AG04449 (cell line): ENCODE measurements around the gene ARMH1.

Source experiments
- CTCF ChIA-PET: fragments of 350-600 bp; formaldehyde crosslinking; extraction: SDS; loops from one replicate; lab custom pipeline; 2021; ENCODE audit warnings: antibody characterized with exemption; lab: Yijun Ruan, JAX
- POLR2A ChIA-PET: fragments of 400-600, 350-600 bp; formaldehyde crosslinking; extraction: SDS; loops from one replicate; lab custom pipeline; 2020; ENCODE audit warnings: antibody characterized with exemption, inconsistent platforms; lab: Yijun Ruan, JAX
- DNase-seq: peaks from one replicate; pipeline ENCODE4 v3.0.0-alpha.2; 2010; ENCODE audit warnings: low read depth, low spot score
- H3K4me3 ChIP-seq: 2 replicates; pipeline ENCODE4 v1.5.1; 2011; ENCODE audit warnings: low read depth, mild to moderate bottlenecking, control low read depth, low read length
- TF ChIP-seq, protein P1 (sequence below): IDR thresholded peaks from one replicate; pipeline ENCODE4 v1.5.1; 2011; ENCODE audit warnings: mild to moderate bottlenecking, moderate library complexity, low read length, control low read depth, inconsistent platforms; ENCODE audit not compliant: insufficient read depth; ENCODE audit errors: missing control alignments

Gene ARMH1

DNA sequence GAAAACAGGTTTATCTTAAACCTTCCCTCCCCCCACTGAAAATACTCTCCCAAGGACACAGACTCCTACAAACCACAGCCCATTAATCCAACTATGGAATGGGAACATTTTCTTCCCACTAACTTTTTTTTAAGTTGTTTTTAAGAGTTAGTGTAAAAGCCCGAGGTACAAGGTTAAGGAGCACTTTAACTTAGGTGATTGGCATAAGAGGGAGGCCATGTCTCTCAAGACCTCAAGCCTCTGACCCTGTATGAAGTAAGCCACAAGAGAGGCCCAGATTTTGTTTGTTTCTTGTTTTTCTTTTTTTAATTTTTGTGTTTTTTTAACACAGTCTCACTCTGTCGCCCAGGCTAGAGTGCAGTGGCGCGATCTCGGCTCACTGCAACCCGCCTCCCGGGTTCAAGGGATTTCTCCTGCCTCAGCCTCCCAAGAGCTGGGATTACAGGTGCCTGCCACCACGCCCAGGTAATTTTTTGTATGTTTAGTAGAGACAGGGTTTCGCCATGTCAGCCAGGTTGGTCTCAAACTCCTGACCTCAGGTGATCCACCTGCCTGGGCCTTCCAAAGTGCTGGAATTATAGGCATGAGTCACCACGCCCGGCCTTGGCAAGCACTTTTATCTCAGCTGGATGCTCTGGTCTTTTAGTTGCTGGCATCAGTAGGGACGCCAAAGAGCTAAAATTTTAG, 14.4 kb downstream of the ARMH1 start:
- ChIA-PET CTCF (interaction anchor here (1.8 kb wide), 1 partner anchor 28 kb away, joined by 6 read pairs; no protein-coding TSS in a partner anchor), POLR2A (no interaction called here)
- no peak for DNase-seq
- TF ChIP-seq, protein P1, sequence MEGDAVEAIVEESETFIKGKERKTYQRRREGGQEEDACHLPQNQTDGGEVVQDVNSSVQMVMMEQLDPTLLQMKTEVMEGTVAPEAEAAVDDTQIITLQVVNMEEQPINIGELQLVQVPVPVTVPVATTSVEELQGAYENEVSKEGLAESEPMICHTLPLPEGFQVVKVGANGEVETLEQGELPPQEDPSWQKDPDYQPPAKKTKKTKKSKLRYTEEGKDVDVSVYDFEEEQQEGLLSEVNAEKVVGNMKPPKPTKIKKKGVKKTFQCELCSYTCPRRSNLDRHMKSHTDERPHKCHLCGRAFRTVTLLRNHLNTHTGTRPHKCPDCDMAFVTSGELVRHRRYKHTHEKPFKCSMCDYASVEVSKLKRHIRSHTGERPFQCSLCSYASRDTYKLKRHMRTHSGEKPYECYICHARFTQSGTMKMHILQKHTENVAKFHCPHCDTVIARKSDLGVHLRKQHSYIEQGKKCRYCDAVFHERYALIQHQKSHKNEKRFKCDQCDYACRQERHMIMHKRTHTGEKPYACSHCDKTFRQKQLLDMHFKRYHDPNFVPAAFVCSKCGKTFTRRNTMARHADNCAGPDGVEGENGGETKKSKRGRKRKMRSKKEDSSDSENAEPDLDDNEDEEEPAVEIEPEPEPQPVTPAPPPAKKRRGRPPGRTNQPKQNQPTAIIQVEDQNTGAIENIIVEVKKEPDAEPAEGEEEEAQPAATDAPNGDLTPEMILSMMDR = no peak
- no peak overlapping the region for H3K4me3 ChIP-seq

DNA sequence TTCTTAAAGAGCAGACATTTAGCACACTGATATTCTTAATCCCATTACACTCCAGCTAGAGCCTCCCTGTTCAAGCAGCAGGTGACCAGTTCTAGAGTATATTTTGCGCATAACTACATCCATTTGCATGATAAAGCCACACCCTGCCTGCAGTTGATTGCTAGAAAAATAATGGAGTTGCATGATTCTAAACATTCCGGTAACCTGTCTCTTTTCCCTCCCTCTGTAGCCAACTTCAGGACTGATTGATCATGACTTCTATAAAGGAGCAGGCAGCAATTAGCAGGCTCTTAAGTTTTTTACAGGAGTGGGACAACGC, 14.9 kb downstream of the ARMH1 start:
- CTCF ChIA-PET = interaction anchor here (1.8 kb wide), 1 partner anchor 27 kb away, joined by 6 read pairs; no protein-coding TSS in a partner anchor
- POLR2A ChIA-PET = no interaction called here
- DNase-seq = no peak
- no peak overlapping the region for H3K4me3 ChIP-seq
- TF ChIP-seq, protein P1 = no peak

DNA sequence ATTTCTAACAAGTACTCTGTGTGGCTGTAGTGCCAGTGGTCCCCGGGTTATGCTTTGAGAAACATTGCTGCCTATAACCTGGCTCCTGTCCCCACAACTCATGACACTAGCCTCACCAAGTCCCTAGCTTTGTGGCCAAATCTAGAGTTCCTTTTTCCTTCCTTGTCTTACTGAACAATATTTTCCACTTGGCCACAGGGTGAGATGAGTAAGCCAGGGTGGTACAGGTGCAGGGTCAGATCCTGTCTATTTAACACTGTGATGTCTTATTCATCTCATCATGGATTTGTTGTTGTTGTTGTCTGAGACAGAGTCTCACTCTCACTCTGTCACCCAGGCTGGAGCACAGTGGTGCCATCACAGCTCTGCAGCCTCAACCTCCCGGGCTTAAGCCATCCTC, 18.6 kb downstream of the ARMH1 start:
- ChIA-PET CTCF (interaction anchor here (1.2 kb wide), 1 partner anchor 20 kb away, joined by 3 read pairs; no protein-coding TSS in a partner anchor), POLR2A (no interaction called here)
- no peak for DNase-seq
- TF ChIP-seq, protein P1 = no peak
- no peak overlapping the region for H3K4me3 ChIP-seq

DNA sequence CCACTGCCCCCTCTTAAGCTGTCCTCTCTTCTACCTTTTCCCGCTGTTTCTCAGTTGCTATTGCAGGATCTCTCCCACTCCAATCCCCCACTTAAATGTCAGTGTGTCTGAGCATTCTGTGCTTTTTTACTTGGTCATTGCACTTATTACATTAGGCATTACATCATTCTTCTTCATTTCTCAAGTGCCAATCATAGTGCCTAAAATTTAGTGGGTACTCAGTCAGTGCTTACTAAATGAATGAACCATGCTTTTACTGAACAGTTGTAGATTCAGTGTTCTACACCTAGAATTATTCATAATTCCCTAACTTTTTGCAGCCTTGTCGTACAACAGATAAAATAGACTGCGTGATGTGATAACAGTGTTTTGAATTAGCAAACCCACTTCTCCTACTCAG, 19.4 kb downstream of the ARMH1 start:
- CTCF ChIA-PET = interaction anchor here (1.2 kb wide), 1 partner anchor 19 kb away, joined by 3 read pairs; no protein-coding TSS in a partner anchor
- H3K4me3 ChIP-seq = no peak overlapping the region

DNA sequence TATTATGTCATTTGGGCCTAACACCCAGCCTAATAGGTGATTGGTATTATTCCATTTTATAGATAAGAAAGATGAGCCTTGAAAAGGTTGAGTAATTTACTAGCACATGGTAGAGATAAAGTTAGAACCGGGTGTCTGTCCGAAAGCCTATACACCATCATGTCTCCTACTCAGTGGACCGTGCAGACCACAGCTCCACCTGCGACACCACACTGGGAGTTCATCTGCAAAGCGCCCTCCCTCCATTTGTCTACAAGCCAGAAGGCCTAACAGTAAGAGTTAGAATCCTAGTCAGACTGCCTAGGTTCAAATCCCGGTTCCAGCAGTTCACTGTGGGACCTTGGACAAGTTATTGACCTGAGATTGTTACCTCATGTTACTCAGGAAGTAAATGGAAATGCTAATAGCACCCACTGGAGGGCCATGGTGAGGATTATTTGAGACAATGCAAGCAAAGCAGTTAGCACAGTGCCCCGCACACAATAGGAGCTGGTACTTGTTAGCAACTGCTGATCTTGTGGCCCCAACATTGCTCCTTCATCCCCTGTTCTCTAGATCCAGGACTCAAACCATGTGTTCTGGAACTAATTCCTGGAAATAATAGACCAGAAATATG, 20.5 kb downstream of the ARMH1 start:
- ChIA-PET CTCF (interaction anchor here (1.0 to 1.5 kb wide), 2 partner anchors 14 to 34 kb away, joined by 3 to 5 read pairs; no protein-coding TSS in a partner anchor), POLR2A (no interaction called here)
- no peak overlapping the region for H3K4me3 ChIP-seq
- DNase-seq = no peak
- TF ChIP-seq, protein P1 = no peak

More for the DNA sequence above, 19.4 kb downstream of the ARMH1 start:
- POLR2A ChIA-PET = no interaction called here
- TF ChIP-seq, protein P1 = no peak
- DNase-seq = no peak

DNA sequence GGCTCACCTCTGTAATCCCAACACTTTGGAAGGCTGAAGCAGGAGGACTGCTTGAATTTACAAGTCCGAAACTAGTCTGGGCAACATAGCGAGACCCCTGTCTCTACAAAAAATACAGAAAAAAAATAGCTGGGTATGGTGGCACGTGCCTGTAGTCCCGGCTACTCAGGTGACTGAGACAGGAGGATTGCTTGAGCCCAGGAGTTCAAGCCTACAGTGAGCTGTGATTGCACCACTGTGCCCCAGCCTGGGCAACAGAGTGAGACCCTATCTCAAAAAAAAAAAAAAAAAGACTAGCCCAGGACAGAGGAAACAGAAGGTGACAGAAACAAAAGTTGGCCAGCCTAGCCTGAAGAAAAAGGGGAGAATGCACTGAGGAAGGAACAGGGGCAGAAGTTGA, 21.2 kb downstream of the ARMH1 start:
- POLR2A ChIA-PET = no interaction called here

More for the DNA sequence above, 21.2 kb downstream of the ARMH1 start:
- TF ChIP-seq, protein P1 = no peak
- no peak overlapping the region for H3K4me3 ChIP-seq
- CTCF ChIA-PET = interaction anchor here (1.0 to 1.6 kb wide), 3 partner anchors 12 to 33 kb away, joined by 3 to 6 read pairs (median 5); no protein-coding TSS in a partner anchor
- no peak for DNase-seq
